Gastroesophageal sphincter (tissue), 3 donors: ENCODE results near the gene HMGXB3.

ENCODE experiments used
- EP300 ChIP-seq: sonication (generic); formaldehyde crosslinking; IDR thresholded peaks from one replicate; pipeline ENCODE4 v1.6.1; 2017; ENCODE audit warnings: antibody characterized with exemption, mild to moderate bottlenecking
- POLR2A ChIP-seq, 2 donors: fragments of 450-650 bp; IDR thresholded peaks; one replicate each; pipeline ENCODE4 v1.6.1; 2017; ENCODE audit warnings: antibody characterized with exemption in 2 of 2, mild to moderate bottlenecking in 2 of 2, moderate library complexity in 1 of 2
- POLR2AphosphoS5 ChIP-seq: sonication (generic); formaldehyde crosslinking; IDR thresholded peaks from one replicate; pipeline ENCODE4 v1.6.1; 2017; ENCODE audit warnings: antibody characterized with exemption
- TF ChIP-seq, protein P1 (sequence below), 4 experiments: fragments of 200-600 bp in 2 of 4; fragments of 450-650 bp in 2 of 4; sonication (generic) in 1 of 4; IDR thresholded peaks; one replicate each; pipeline ENCODE4 v1.5.1; 2017 to 2019; ENCODE audit warnings: antibody characterized with exemption in 4 of 4, mild to moderate bottlenecking in 2 of 4, moderate library complexity in 2 of 4

GRCh38 chr5:150085191-150085912, 84.8 kb downstream of the HMGXB3 start:
- TF ChIP-seq, protein P1, sequence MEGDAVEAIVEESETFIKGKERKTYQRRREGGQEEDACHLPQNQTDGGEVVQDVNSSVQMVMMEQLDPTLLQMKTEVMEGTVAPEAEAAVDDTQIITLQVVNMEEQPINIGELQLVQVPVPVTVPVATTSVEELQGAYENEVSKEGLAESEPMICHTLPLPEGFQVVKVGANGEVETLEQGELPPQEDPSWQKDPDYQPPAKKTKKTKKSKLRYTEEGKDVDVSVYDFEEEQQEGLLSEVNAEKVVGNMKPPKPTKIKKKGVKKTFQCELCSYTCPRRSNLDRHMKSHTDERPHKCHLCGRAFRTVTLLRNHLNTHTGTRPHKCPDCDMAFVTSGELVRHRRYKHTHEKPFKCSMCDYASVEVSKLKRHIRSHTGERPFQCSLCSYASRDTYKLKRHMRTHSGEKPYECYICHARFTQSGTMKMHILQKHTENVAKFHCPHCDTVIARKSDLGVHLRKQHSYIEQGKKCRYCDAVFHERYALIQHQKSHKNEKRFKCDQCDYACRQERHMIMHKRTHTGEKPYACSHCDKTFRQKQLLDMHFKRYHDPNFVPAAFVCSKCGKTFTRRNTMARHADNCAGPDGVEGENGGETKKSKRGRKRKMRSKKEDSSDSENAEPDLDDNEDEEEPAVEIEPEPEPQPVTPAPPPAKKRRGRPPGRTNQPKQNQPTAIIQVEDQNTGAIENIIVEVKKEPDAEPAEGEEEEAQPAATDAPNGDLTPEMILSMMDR (IDR thresholded peaks at IDR 0.05), result no peak
- TF ChIP-seq EP300, result no peak
- TF ChIP-seq POLR2A (IDR thresholded peaks at IDR 0.05), result no peak
- no peak for TF ChIP-seq POLR2AphosphoS5
